HG02885 (cell line): Measurements from ENCODE around the gene ERC2.

Experiments used
- ATAC-seq: cut with Tn5 transposase; IDR thresholded peaks from one replicate; pipeline ENCODE4 v1.9.1; 2021; ENCODE audit warnings: mild to moderate bottlenecking; ENCODE audit not compliant: unreplicated experiment, poor library complexity

The ERC2 gene

GRCh38 chr3:56197259-56197965 is 270.9 kb downstream of the ERC2 start:
- no peak for ATAC-seq

DNA sequence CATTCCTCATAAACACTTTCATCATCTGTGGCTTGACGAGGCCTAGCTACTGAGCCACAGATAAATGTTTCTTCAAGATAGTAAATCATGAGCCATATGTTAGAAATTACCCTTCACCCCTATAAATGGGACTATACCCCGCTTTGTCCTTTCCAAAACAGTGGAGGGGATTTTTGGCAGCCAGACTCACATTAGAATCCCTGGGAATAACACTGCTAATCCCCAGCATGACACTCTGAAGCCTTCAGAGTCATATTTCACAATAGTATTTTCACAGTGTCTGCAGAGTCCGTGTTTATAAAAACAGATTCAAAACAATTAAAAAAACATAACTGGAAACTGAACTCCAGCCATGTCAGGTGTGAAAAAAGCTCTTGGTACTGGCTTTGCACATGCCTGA is 271.6 kb downstream of the ERC2 start:
- ATAC-seq: no peak

GRCh38 chr3:56193519-56193918 is 274.7 kb downstream of the ERC2 start:
- no peak for ATAC-seq

GRCh38 chr3:56192001-56192400 is 276.3 kb downstream of the ERC2 start:
- no peak for ATAC-seq

DNA sequence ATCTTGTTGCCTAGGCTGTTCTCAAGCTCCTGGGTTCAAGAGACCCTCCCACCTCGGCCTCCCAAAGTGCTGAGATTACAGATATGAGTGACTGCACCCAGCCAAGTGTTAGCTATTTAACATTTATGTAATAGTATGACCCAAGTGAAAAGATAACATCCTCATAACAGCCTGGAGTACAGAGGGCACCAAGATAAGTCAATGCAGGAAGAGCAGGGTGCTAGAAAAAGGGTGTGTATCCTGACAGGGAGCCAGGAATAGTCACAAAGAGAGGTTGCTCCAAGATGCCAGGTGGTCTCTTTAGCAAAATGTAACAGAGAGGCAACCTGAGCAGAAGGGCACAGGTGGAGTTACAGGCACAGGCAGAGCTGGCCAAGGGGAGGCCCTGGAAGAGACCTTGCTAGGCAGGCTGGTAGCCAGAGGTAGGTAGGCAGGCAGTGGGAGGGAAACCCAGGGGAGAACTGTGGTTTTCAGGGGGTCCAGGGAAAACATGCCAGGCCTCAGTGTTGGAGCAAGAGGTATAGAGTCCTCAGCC is 277.4 kb downstream of the ERC2 start:
- no peak for ATAC-seq

DNA sequence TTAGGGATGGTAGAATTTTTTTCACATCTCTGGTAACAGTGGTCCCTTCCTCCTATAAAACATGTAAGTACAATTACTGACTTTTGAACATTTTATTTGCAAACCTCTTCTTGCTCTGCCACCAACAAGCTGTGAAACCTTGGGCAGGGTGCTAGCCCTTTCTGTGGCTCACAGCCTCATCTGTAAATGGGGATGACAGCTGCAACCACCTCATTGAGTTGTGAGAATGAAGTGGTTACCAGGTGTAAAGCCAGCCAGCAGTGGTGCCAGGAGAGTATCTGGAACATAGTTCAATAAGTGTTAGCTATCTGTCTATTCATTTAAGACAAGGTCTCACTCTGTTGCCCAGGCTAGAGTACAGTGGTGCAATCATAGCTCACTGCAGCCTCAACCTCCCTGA is 278.1 kb downstream of the ERC2 start:
- no peak for ATAC-seq

GRCh38 chr3:56189536-56189935 is 278.7 kb downstream of the ERC2 start:
- ATAC-seq: no peak

DNA sequence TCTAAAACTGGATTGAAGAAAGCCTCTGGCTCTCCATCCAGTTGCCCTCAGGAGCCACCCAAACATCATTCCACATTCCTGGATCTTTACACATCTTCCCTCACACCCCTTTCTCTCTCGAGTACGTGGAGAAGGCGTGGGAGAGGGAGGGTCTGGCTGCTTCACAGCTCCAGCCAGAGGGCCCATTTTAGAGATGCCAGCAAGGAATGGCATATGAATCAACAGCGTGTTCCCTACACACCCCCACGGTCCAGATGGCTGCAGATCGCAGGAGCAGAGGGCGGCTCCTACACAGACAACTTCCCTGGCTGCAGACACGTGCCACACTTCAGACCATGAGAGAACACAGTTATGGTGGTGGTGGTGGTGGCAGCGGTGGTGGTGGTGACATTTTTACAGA is 280.1 kb downstream of the ERC2 start:
- no peak for ATAC-seq

DNA sequence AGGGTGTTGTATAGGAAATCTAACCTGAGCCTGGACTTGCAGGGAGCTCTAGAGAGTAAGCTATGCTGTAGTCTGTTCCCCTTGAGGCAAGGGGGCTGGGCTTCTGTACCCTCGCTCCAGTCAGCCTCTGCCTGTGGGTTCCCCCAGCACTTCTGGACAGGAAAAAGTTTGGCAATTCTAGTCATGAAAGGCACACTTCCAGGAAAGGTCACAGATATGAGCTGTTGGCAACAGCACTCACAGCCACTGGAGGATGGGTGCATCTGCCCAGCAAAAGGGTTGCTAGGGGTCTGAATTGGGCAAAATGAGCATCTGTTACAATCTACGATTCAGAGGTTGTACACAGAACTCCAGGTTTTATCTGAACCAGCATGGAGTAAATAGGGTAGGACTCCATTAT is 281.2 kb downstream of the ERC2 start:
- ATAC-seq: no peak

- no peak for ATAC-seq
Observed at GRCh38 chr3:56185827-56186226, 282.4 kb downstream of the ERC2 start.

- ATAC-seq: no peak
Observed at GRCh38 chr3:56183529-56183928, 284.7 kb downstream of the ERC2 start.

DNA sequence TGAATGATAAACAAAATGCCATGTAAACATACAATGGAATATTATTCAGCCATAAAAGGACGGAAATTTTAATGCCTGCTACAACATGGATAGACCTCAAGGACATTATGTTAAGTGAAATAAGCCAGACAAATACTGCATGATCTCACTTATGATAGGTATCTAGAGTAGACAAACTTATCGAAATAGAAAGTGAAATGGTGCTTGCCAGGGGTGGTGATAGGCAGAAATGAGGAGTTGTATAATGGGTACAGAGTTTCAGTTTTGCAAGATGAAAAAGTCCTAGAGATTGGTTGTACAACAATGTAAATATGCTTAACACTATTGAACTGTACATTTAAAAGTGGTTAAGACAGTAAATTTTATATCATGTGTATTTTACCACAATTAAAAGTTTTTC is 287.8 kb downstream of the ERC2 start:
- ATAC-seq: no peak

DNA sequence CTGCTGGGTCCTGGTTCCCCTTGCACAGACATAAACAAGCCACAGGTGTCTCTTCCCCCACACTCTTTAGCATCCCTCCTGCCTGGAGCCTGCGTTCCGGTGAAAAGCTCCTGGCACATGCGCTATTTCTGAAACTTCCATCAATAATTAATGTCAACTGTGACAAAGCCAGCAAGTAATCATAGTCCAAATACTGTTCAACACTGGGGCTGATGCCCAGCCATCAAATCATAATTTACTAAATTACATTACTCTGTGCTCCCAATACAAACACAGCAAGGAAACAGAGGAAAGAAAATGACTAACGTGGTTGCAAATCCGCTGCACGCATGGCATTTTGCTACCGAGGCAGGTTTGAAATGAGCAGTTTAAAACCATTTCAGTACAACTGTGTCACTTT is 294.7 kb downstream of the ERC2 start:
- no peak for ATAC-seq

DNA sequence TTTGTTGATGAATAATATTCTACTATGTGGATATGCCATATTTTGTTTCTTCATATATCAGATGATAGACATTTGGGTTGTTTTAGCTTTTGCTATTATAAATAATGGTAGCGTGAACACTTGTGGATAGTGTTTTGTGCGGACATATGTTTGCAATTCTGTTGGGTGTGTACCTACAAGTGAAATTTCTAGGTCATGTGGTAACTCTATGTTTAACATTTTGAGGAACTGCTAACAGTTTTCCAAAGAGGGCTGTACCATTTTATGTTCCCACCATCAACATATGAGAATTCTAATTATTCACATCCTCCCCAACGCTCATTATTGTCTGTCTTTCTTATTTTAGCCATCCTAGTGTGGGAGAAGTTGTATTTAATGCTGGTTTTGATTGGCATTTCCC is 303.8 kb downstream of the ERC2 start:
- ATAC-seq: no peak

- peak; percentile 53 for ATAC-seq
Observed at GRCh38 chr3:56157693-56158362, 310.4 kb downstream of the ERC2 start.

DNA sequence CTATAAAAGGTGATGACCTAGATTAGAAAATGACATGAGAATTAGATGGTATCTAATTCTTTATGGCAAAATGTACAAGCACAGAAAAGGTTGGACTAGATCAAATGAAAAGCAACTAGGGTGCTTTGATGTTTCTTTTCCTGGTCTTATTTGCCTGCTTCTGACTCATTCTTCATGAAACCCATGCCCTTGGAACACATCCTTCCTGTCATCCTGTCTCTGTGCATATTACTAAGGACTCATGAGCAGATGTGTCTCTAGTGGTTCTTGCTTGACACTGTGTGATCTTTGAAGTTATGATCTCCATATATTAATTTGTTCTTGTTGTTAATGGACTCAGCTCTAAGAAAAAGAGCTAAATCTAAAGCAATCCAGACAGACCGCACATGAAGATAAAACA is 314.0 kb downstream of the ERC2 start:
- no peak for ATAC-seq

GRCh38 chr3:56147354-56147753 is 320.9 kb downstream of the ERC2 start:
- ATAC-seq: no peak

GRCh38 chr3:56145410-56145809 is 322.9 kb downstream of the ERC2 start:
- ATAC-seq: no peak

- ATAC-seq: no peak
Observed at GRCh38 chr3:56144805-56145204, 323.5 kb downstream of the ERC2 start.

GRCh38 chr3:56137415-56137814 is 330.9 kb downstream of the ERC2 start:
- ATAC-seq: no peak

DNA sequence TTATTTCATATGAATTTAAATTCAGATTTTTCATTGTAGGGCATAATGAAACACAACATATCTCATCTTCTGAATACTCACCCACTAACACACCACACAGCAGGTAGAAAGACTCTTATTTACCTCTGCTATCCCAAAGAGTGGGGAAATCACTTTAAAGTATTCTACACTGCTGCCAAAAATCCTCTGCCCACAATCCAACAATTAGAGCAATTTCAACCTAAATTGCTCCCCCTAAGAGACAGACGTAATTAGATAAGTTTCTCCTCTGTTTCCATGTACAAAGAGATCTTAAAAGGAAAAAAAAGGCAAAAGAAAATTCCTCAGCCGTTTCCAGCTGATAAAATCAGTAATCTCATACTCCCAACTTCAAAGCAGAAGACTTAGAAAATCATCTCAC is 331.8 kb downstream of the ERC2 start:
- ATAC-seq: no peak

DNA sequence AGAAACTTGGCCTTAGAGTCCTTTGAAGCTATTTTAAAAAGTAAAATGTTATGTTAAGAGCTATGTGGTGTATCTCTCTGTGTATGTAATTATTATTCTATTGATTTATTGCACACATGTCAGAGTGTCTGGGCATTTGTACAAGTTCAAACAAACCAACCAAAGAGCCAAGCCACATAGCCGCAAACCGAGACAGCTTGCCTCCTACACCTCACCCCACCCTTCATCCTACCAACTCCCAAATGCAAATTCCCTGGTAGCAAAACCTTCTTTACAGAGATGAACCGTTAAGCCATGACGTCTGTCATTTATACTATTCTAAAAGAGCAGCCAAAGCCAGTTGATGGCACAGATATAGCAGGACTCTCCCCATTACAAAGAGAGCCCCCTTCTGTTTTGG is 332.3 kb downstream of the ERC2 start:
- ATAC-seq: no peak
